Iris pigment epithelial cell (primary cell): ENCODE results near the gene OBSCN.

Source experiments
- DNase-seq: peaks from one replicate; pipeline ENCODE4 v3.0.0-alpha.2; 2011; ENCODE audit warnings: low read depth

Gene OBSCN

GRCh38 chr1:228370941-228371740 lies 163.3 kb downstream of the OBSCN start:
- DNase-seq = no peak

- no peak for DNase-seq
Observed at GRCh38 chr1:228371741-228372182, 163.9 kb downstream of the OBSCN start.

GRCh38 chr1:228372183-228373003 lies 164.5 kb downstream of the OBSCN start:
- no peak for DNase-seq

GRCh38 chr1:228373004-228373680 lies 165.3 kb downstream of the OBSCN start:
- DNase-seq = no peak

GRCh38 chr1:228373681-228374571 lies 166.1 kb downstream of the OBSCN start:
- no peak for DNase-seq

- DNase-seq = peak; percentile 73
Observed at GRCh38 chr1:228374711-228375577, 167.1 kb downstream of the OBSCN start.

GRCh38 chr1:228375578-228376261 lies 167.9 kb downstream of the OBSCN start:
- no peak for DNase-seq

GRCh38 chr1:228376262-228376628 lies 168.4 kb downstream of the OBSCN start:
- peak; percentile 20 for DNase-seq

GRCh38 chr1:228376651-228377631 lies 169.1 kb downstream of the OBSCN start:
- DNase-seq = no peak

GRCh38 chr1:228377664-228378089 lies 169.8 kb downstream of the OBSCN start:
- DNase-seq = no peak

GRCh38 chr1:228378090-228378872 lies 170.4 kb downstream of the OBSCN start:
- peak; percentile 79 for DNase-seq

- peak; percentile 14 for DNase-seq
Observed at GRCh38 chr1:228378873-228379460, 171.1 kb downstream of the OBSCN start.

- DNase-seq = no peak
Observed at GRCh38 chr1:228379666-228380065, 171.8 kb downstream of the OBSCN start.

- DNase-seq = no peak
Observed at GRCh38 chr1:228381356-228381755, 173.5 kb downstream of the OBSCN start.

GRCh38 chr1:228383773-228384172 lies 175.9 kb downstream of the OBSCN start:
- DNase-seq = no peak

- no peak for DNase-seq
Observed at GRCh38 chr1:228385232-228385631, 177.4 kb downstream of the OBSCN start.

- no peak for DNase-seq
Observed at GRCh38 chr1:228387321-228387720, 179.5 kb downstream of the OBSCN start.
